22Rv1 (cell line): ENCODE data around the gene CIAO2B.

Experiments used
- H3K27ac ChIP-seq: fragments of 450-650 bp; 2 replicates; pipeline ENCODE4 v1.5.1; 2017
- CTCF ChIP-seq: fragments of 450-650 bp; IDR thresholded peaks from 2 replicates; pipeline ENCODE4 v1.5.1; 2017; ENCODE audit warnings: mild to moderate bottlenecking
- ZFX ChIP-seq: fragments of 450-650 bp; IDR thresholded peaks from 2 replicates; pipeline ENCODE4 v1.6.1; 2017; ENCODE audit warnings: antibody characterized with exemption, borderline replicate concordance

Gene CIAO2B

GRCh38 chr16:66890799-66891198 lies 43.4 kb downstream of the CIAO2B start:
- TF ChIP-seq ZFX (no peak), CTCF (no peak)
- H3K27ac ChIP-seq = no peak overlapping the region

GRCh38 chr16:66889622-66890021 lies 44.6 kb downstream of the CIAO2B start:
- no peak overlapping the region for H3K27ac ChIP-seq
- TF ChIP-seq CTCF (no peak), ZFX (no peak)

GRCh38 chr16:66888647-66889615 lies 45.3 kb downstream of the CIAO2B start:
- H3K27ac ChIP-seq = no peak overlapping the region
- no peak for TF ChIP-seq ZFX
- no peak for TF ChIP-seq CTCF

- TF ChIP-seq CTCF (no peak), ZFX (no peak)
- no peak overlapping the region for H3K27ac ChIP-seq
Observed at GRCh38 chr16:66886914-66887313, 47.3 kb downstream of the CIAO2B start.

GRCh38 chr16:66886321-66886720 lies 47.9 kb downstream of the CIAO2B start:
- H3K27ac ChIP-seq = no peak overlapping the region
- no peak for TF ChIP-seq ZFX
- TF ChIP-seq CTCF = no peak

GRCh38 chr16:66885491-66885890 lies 48.7 kb downstream of the CIAO2B start:
- TF ChIP-seq CTCF = no peak
- TF ChIP-seq ZFX = no peak
- H3K27ac ChIP-seq = no peak overlapping the region

- TF ChIP-seq ZFX = no peak
- no peak for TF ChIP-seq CTCF
- H3K27ac ChIP-seq = no peak overlapping the region
Observed at GRCh38 chr16:66882702-66883101, 51.5 kb downstream of the CIAO2B start.
